HEK293 (cell line): ENCODE measurements around the gene SKOR1.

Source experiments
- CTCF ChIA-PET: fragments of 350-600 bp; formaldehyde crosslinking; extraction: SDS; loops from one replicate; lab custom pipeline; 2021; ENCODE audit warnings: antibody characterized with exemption; lab: Yijun Ruan, JAX
- POLR2A ChIA-PET: fragments of 300-600 bp; formaldehyde crosslinking; extraction: SDS; loops from one replicate; lab custom pipeline; 2020; ENCODE audit warnings: antibody characterized with exemption, inconsistent platforms; lab: Yijun Ruan, JAX
- H3K27ac ChIP-seq: fragments of 200-500 bp; sonication (Bioruptor generic); 2 replicates; pipeline ENCODE4 v1.5.1; 2014; ENCODE audit warnings: low read depth, low read length, control low read depth, inconsistent platforms; ENCODE audit errors: extremely low read depth
- H3K36me3 ChIP-seq, 2 experiments: fragments of 200-500 bp in 1 of 2; sonication (Bioruptor generic) in 1 of 2; 1 replicate in 1 of 2; 2 replicates in 1 of 2; pipeline ENCODE4 v1.5.1; 2014 to 2017; ENCODE audit warnings: inconsistent platforms in 2 of 2, low read length in 2 of 2; ENCODE audit not compliant: control insufficient read depth in 2 of 2, insufficient read depth in 1 of 2
- H3K4me1 ChIP-seq: fragments of 200-500 bp; sonication (Bioruptor generic); 2 replicates; pipeline ENCODE4 v1.5.1; 2014; ENCODE audit warnings: mild to moderate bottlenecking, low read length, inconsistent platforms; ENCODE audit not compliant: control insufficient read depth, insufficient read depth
- H3K4me3 ChIP-seq: 2 replicates; pipeline ENCODE4 v1.5.1; 2011; ENCODE audit warnings: low read depth, mild to moderate bottlenecking, control low read depth, low read length, moderate library complexity
- H3K9me3 ChIP-seq: fragments of 200-500 bp; sonication (Bioruptor generic); 2 replicates; pipeline ENCODE4 v1.5.1; 2014; ENCODE audit warnings: low read depth, low read length, inconsistent platforms; ENCODE audit not compliant: control insufficient read depth, insufficient read depth
- KLF10 ChIP-seq: fragments of 450-650 bp; IDR thresholded peaks from 2 replicates; pipeline ENCODE4 v1.5.1; 2018; ENCODE audit warnings: missing biosample characterization, mild to moderate bottlenecking, missing genetic modification characterization
- KLF7 ChIP-seq: fragments of 450-650 bp; formaldehyde crosslinking; IDR thresholded peaks from 2 replicates; pipeline ENCODE4 v1.5.1; 2016; ENCODE audit warnings: missing biosample characterization, missing genetic modification characterization, borderline replicate concordance
- MEIS1 ChIP-seq: sonication (generic); formaldehyde crosslinking; IDR thresholded peaks from 2 replicates; pipeline ENCODE4 v1.8.1; 2022; ENCODE audit warnings: missing genetic modification reagents, mild to moderate bottlenecking, borderline replicate concordance
- ZNF10 ChIP-seq: fragments of 450-650 bp; formaldehyde crosslinking; IDR thresholded peaks from 2 replicates; pipeline ENCODE4 v1.5.1; 2017; ENCODE audit warnings: missing biosample characterization, missing genetic modification characterization
- ZNF112 ChIP-seq: fragments of 450-650 bp; formaldehyde crosslinking; IDR thresholded peaks from 2 replicates; pipeline ENCODE4 v1.5.0; 2017; ENCODE audit warnings: missing biosample characterization, missing genetic modification characterization
- ZNF114 ChIP-seq: fragments of 450-650 bp; formaldehyde crosslinking; IDR thresholded peaks from 2 replicates; pipeline ENCODE4 v1.5.0; 2017; ENCODE audit warnings: missing biosample characterization, missing genetic modification characterization
- ZNF133 ChIP-seq: fragments of 450-650 bp; formaldehyde crosslinking; IDR thresholded peaks from 2 replicates; pipeline ENCODE4 v1.5.1; 2016; ENCODE audit warnings: missing biosample characterization, missing genetic modification characterization
- ZNF202 ChIP-seq: fragments of 450-650 bp; formaldehyde crosslinking; IDR thresholded peaks from 2 replicates; pipeline ENCODE4 v1.5.1; 2016; ENCODE audit warnings: missing biosample characterization, missing genetic modification characterization, borderline replicate concordance
- ZNF211 ChIP-seq: fragments of 450-650 bp; formaldehyde crosslinking; IDR thresholded peaks from 2 replicates; pipeline ENCODE4 v1.5.1; 2016; ENCODE audit warnings: low read depth, missing biosample characterization, missing genetic modification characterization
- ZNF266 ChIP-seq: fragments of 450-650 bp; formaldehyde crosslinking; IDR thresholded peaks from 2 replicates; pipeline ENCODE4 v1.5.1; 2016; ENCODE audit warnings: missing biosample characterization, missing genetic modification characterization, low read depth
- ZNF335 ChIP-seq: fragments of 450-650 bp; formaldehyde crosslinking; conservative IDR thresholded peaks from 2 replicates; pipeline ENCODE4 v1.5.1; 2016; ENCODE audit warnings: missing biosample characterization, missing genetic modification characterization
- ZNF341 ChIP-seq: fragments of 450-650 bp; formaldehyde crosslinking; IDR thresholded peaks from 2 replicates; pipeline ENCODE4; 2016; ENCODE audit warnings: low read depth, missing biosample characterization, missing genetic modification characterization
- ZNF354C ChIP-seq: fragments of 450-650 bp; formaldehyde crosslinking; IDR thresholded peaks from 2 replicates; pipeline ENCODE4 v1.5.1; 2016; ENCODE audit warnings: missing biosample characterization, missing genetic modification characterization, low read depth, borderline replicate concordance
- ZNF473 ChIP-seq: fragments of 450-650 bp; formaldehyde crosslinking; IDR thresholded peaks from 2 replicates; pipeline ENCODE4 v1.5.1; 2017; ENCODE audit warnings: missing biosample characterization, missing genetic modification characterization
- ZNF585B ChIP-seq: fragments of 450-650 bp; formaldehyde crosslinking; IDR thresholded peaks from 2 replicates; pipeline ENCODE4 v1.5.1; 2016; ENCODE audit warnings: missing biosample characterization, missing genetic modification characterization
- ZNF621 ChIP-seq: fragments of 450-650 bp; formaldehyde crosslinking; IDR thresholded peaks from 2 replicates; pipeline ENCODE4 v1.5.1; 2017; ENCODE audit warnings: missing biosample characterization, missing genetic modification characterization
- TF ChIP-seq, protein P1 (sequence below): fragments of 450-650 bp; formaldehyde crosslinking; IDR thresholded peaks from 2 replicates; pipeline ENCODE4 v1.5.1; 2016; ENCODE audit warnings: missing biosample characterization, missing genetic modification characterization
- TF ChIP-seq, protein P2 (sequence below): fragments of 450-650 bp; formaldehyde crosslinking; IDR thresholded peaks from 2 replicates; pipeline ENCODE4 v1.5.1; 2017; ENCODE audit warnings: missing biosample characterization, mild to moderate bottlenecking, missing genetic modification characterization, moderate library complexity
- TF ChIP-seq, protein P3 (sequence below): fragments of 450-650 bp; formaldehyde crosslinking; IDR thresholded peaks from 2 replicates; pipeline ENCODE4 v1.5.1; 2016; ENCODE audit warnings: missing biosample characterization, missing genetic modification characterization

Gene SKOR1

GRCh38 chr15:67870868-67871408 lies 45.6 kb downstream of the SKOR1 start:
- Histone ChIP-seq H3K36me3 (no peaks in the 10 kb centered on the region), H3K9me3 (no peaks in the 10 kb centered on the region; the same call in 1 of the 2 replicates), H3K4me3 (no peak overlapping the region), H3K27ac (no peak overlapping the region), H3K4me1 (no peaks in the 10 kb centered on the region)
- POLR2A ChIA-PET = no interaction called here
- CTCF ChIA-PET = no interaction called here
- no peak for TF ChIP-seq ZNF112
- TF ChIP-seq ZNF341 (tag by site-specific recombination) = no peak
- TF ChIP-seq ZNF10 (tag by site-specific recombination) = no peak
- TF ChIP-seq ZNF211 (tag by site-specific recombination) = peak; percentile 94
- TF ChIP-seq, protein P1, sequence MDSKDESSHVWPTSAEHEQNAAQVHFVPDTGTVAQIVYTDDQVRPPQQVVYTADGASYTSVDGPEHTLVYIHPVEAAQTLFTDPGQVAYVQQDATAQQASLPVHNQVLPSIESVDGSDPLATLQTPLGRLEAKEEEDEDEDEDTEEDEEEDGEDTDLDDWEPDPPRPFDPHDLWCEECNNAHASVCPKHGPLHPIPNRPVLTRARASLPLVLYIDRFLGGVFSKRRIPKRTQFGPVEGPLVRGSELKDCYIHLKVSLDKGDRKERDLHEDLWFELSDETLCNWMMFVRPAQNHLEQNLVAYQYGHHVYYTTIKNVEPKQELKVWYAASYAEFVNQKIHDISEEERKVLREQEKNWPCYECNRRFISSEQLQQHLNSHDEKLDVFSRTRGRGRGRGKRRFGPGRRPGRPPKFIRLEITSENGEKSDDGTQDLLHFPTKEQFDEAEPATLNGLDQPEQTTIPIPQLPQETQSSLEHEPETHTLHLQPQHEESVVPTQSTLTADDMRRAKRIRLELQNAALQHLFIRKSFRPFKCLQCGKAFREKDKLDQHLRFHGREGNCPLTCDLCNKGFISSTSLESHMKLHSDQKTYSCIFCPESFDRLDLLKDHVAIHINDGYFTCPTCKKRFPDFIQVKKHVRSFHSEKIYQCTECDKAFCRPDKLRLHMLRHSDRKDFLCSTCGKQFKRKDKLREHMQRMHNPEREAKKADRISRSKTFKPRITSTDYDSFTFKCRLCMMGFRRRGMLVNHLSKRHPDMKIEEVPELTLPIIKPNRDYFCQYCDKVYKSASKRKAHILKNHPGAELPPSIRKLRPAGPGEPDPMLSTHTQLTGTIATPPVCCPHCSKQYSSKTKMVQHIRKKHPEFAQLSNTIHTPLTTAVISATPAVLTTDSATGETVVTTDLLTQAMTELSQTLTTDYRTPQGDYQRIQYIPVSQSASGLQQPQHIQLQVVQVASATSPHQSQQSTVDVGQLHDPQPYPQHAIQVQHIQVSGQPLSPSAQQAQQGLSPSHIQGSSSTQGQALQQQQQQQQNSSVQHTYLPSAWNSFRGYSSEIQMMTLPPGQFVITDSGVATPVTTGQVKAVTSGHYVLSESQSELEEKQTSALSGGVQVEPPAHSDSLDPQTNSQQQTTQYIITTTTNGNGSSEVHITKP (tag by site-specific recombination) = peak; percentile 63

GRCh38 chr15:67873777-67874176 lies 48.5 kb downstream of the SKOR1 start:
- ChIA-PET CTCF (interaction anchor here (0.8 to 2.0 kb wide), 2 partner anchors 11 to 433 kb away, joined by 4 to 13 read pairs; no protein-coding TSS in a partner anchor), POLR2A (no interaction called here)
- no peaks in the 10 kb centered on the region; the same call in 1 of the 2 replicates for H3K9me3 ChIP-seq
- H3K4me1 ChIP-seq = no peaks in the 10 kb centered on the region
- no peak overlapping the region for H3K4me3 ChIP-seq
- H3K36me3 ChIP-seq = no peaks in the 10 kb centered on the region
- TF ChIP-seq ZNF473 (tag by site-specific recombination) (no peak), ZNF133 (no peak), ZNF114 (tag by site-specific recombination) (no peak), ZNF585B (tag by site-specific recombination) (no peak)
- no peak overlapping the region for H3K27ac ChIP-seq

DNA sequence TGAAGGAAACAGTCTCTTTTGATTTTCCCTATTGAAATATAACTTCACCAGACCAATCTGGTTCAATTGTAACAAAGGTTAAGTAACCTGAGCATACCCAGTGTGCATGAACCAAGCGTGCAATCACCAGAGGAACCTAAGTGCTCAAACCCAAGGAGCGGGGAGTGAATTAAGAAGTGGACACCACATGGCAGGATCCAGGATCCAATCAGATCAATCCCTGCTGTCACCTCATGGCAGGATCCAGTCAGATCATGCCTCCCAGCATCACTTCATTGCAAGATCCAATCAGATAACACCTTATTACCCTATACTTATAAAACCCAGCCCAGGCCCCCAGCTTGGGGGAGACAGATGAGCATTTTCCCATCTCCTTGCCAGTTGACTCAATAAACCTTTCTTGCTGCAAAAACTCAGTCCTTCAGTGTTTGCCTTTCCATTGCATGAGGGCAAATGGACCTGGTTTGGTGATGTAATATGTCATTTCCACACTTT lies 53.5 kb downstream of the SKOR1 start:
- H3K9me3 ChIP-seq = no peaks in the 10 kb centered on the region
- H3K27ac ChIP-seq = no peak overlapping the region
- TF ChIP-seq ZNF621 (tag by site-specific recombination) (no peak), ZNF335 (tag by site-specific recombination) (peak; percentile 77)
- H3K4me1 ChIP-seq = peaks cover 3% of the 10 kb centered on the region; the same call in 1 of the 2 replicates
- CTCF ChIA-PET = no interaction called here
- no peaks in the 10 kb centered on the region for H3K36me3 ChIP-seq
- POLR2A ChIA-PET = no interaction called here
- no peak overlapping the region for H3K4me3 ChIP-seq

DNA sequence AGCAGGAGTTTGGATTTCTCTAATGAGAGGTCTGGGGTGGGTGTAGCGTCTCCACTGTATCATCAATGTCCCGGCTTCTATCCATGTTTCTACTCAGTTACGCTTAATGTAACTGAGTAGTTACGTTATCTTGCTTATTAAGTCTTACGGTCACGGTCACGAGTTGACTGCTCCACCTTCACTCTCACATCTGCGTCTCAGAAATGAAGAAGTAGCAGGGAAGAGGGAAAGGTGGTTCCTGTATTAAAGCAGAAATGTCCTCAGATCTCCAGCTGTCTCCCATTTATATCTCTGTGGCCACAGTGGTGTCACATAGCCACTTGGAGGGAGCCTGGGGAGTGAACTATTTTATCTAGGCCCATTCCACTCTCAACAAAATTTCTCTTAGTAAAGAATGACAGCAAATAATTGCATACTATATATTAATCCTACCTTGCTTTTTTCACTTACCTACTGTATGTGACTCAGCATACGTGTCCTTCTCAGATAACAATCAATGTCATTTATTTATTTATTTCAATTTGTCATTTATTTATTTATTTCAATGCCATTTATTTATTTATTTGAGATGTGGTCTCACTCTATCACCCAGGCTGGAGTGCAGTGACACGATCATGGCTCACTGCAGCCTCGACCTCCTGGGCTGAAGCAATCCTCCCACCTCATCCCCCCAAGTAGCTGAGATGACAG lies 54.3 kb downstream of the SKOR1 start:
- CTCF ChIA-PET = no interaction called here
- Histone ChIP-seq H3K36me3 (no peaks in the 10 kb centered on the region), H3K27ac (no peak overlapping the region), H3K4me1 (peaks cover 9% of the 10 kb centered on the region; the same call in 1 of the 2 replicates), H3K4me3 (no peak overlapping the region), H3K9me3 (no peaks in the 10 kb centered on the region)
- POLR2A ChIA-PET = no interaction called here
- TF ChIP-seq, protein P2, sequence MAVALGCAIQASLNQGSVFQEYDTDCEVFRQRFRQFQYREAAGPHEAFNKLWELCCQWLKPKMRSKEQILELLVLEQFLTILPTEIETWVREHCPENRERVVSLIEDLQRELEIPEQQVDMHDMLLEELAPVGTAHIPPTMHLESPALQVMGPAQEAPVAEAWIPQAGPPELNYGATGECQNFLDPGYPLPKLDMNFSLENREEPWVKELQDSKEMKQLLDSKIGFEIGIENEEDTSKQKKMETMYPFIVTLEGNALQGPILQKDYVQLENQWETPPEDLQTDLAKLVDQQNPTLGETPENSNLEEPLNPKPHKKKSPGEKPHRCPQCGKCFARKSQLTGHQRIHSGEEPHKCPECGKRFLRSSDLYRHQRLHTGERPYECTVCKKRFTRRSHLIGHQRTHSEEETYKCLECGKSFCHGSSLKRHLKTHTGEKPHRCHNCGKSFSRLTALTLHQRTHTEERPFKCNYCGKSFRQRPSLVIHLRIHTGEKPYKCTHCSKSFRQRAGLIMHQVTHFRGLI (tag by site-specific recombination) = no peak
- TF ChIP-seq KLF10 (no peak), ZNF266 (0 out of 2 replicates have a peak, but pooled peaks have one; percentile 31), KLF7 (tag by site-specific recombination) (no peak), ZNF354C (tag by site-specific recombination) (no peak), MEIS1 (no peak), ZNF202 (tag by site-specific recombination) (0 out of 2 replicates have a peak, but pooled peaks have one; percentile 39)
- TF ChIP-seq, protein P3, sequence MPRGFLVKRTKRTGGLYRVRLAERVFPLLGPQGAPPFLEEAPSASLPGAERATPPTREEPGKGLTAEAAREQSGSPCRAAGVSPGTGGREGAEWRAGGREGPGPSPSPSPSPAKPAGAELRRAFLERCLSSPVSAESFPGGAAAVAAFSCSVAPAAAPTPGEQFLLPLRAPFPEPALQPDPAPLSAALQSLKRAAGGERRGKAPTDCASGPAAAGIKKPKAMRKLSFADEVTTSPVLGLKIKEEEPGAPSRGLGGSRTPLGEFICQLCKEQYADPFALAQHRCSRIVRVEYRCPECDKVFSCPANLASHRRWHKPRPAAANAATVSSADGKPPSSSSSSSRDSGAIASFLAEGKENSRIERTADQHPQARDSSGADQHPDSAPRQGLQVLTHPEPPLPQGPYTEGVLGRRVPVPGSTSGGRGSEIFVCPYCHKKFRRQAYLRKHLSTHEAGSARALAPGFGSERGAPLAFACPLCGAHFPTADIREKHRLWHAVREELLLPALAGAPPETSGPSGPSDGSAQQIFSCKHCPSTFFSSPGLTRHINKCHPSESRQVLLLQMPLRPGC (tag by site-specific recombination) = no peak
